Esophagus muscularis mucosa (tissue), 4 donors: ENCODE data around the gene TBL3. TPM values are rescaled to one million over a fixed set of nuclear protein-coding genes. Genes with fewer than 3 reads are reported as not detected.

Experiments
- DNase-seq: peaks from one replicate; pipeline ENCODE4 v3.0.0-alpha.2; 2017; ENCODE audit errors: extremely low spot score
- H3K27ac ChIP-seq, 4 donors: fragments of 200-600 bp; sonication (generic); replicated peaks in 1 of 4; 1 replicate in 3 of 4; 2 replicates in 1 of 4; pipeline ENCODE4 v1.5.1; 2016 to 2019; ENCODE audit warnings: mild to moderate bottlenecking in 1 of 4
- H3K27me3 ChIP-seq, 4 donors: fragments of 200-600 bp; sonication (generic); one replicate each; pipeline versions ENCODE4 v1.5.1 to v1.6.0; 2016 to 2019
- H3K36me3 ChIP-seq, 4 donors: fragments of 200-600 bp; sonication (generic); one replicate each; pipeline ENCODE4 v1.5.1; 2016 to 2019
- H3K4me1 ChIP-seq, 4 donors: fragments of 200-600 bp; sonication (generic); one replicate each; pipeline ENCODE4 v1.5.1; 2016 to 2019
- H3K4me3 ChIP-seq, 4 donors: fragments of 200-600 bp; sonication (generic); 1 replicate in 2 of 4; 2 replicates in 2 of 4; pipeline ENCODE4 v1.5.1; 2016 to 2019; ENCODE audit warnings: mild to moderate bottlenecking in 4 of 4, moderate library complexity in 1 of 4
- H3K9me3 ChIP-seq, 4 donors: fragments of 200-600 bp; sonication (generic); 1 replicate in 3 of 4; 2 replicates in 1 of 4; pipeline ENCODE4 v1.5.1; 2016 to 2019
- CTCF ChIP-seq, 3 experiments: fragments of 200-600 bp in 2 of 3; fragments of 450-650 bp in 1 of 3; sonication (generic) in 2 of 3; IDR thresholded peaks; one replicate each; pipeline ENCODE4 v1.5.1; 2017 to 2019; ENCODE audit warnings: antibody characterized with exemption in 3 of 3, mild to moderate bottlenecking in 2 of 3, moderate library complexity in 1 of 3
- EP300 ChIP-seq: sonication (generic); formaldehyde crosslinking; IDR thresholded peaks from one replicate; pipeline ENCODE4 v1.6.1; 2017; ENCODE audit warnings: antibody characterized with exemption
- POLR2A ChIP-seq: fragments of 450-650 bp; IDR thresholded peaks from one replicate; pipeline ENCODE4 v1.6.1; 2017; ENCODE audit warnings: antibody characterized with exemption, moderate library complexity, mild to moderate bottlenecking, low read depth
- POLR2AphosphoS5 ChIP-seq, 2 donors: sonication (generic); formaldehyde crosslinking; IDR thresholded peaks; one replicate each; pipeline ENCODE4 v1.6.1; 2017; ENCODE audit warnings: antibody characterized with exemption in 2 of 2
- WGBS: methylation state at CpG from one replicate; pipeline ENCODE4 v1.1.5; 2018; 5-methylcytosine and 5-hydroxymethylcytosine counted together
- intact Hi-C: fragments of 100-400 bp; cut with DNase I; formaldehyde crosslinking; loops from one replicate; pipeline ENCODE4 v1.15.1; 2023
- total RNA-seq, 4 donors: library from RNA; depleted of rRNA; stranded (reverse); fragments of >200 nt; gene quantifications; one replicate each; pipeline versions ENCODE4 v1.1.0 to v1.2.1, GENCODE V29; 2016

Gene TBL3
- total RNA-seq, 4 donors from 2014 or later, result 27.0 to 42.9 (median 36.9) TPM

- DNase-seq, result no peak
- peaks cover 51 to 56% (median 53%) of the 10 kb centered on the region in 4 donors for H3K36me3 ChIP-seq
- intact Hi-C loops, result no loop called here
Observed at GRCh38 chr16:1977875-1978268, 6.0 kb downstream of the TBL3 start.

GRCh38 chr16:1978476-1979120 lies 6.7 kb downstream of the TBL3 start:
- TF ChIP-seq CTCF (IDR thresholded peaks at IDR 0.05) (no peak), POLR2A (no peak), EP300 (no peak), POLR2AphosphoS5 (IDR thresholded peaks at IDR 0.05) (no peak)
- no peak overlapping the region for H3K4me3 ChIP-seq
- H3K36me3 ChIP-seq, result peaks cover 51 to 55% (median 53%) of the 10 kb centered on the region in 4 donors

More at GRCh38 chr16:1977875-1978268, 6.0 kb downstream of the TBL3 start:
- H3K9me3 ChIP-seq, result no peaks in the 10 kb centered on the region
- TF ChIP-seq EP300 (no peak), CTCF (IDR thresholded peaks at IDR 0.05) (no peak), POLR2AphosphoS5 (IDR thresholded peaks at IDR 0.05) (no peak), POLR2A (no peak)
- WGBS, result 94% methylated on average over 8 of the region's 18 CpGs
- peaks cover 22 to 43% (median 31%) of the 10 kb centered on the region in 4 donors for H3K4me1 ChIP-seq
- H3K4me3 ChIP-seq, result no peak overlapping the region
- no peak overlapping the region for H3K27ac ChIP-seq
- H3K27me3 ChIP-seq, result peaks cover 0 to 94% (median 47%) of the 10 kb centered on the region in 4 donors

GRCh38 chr16:1979271-1980029 lies 7.6 kb downstream of the TBL3 start:
- H3K9me3 ChIP-seq, result no peaks in the 10 kb centered on the region
- TF ChIP-seq CTCF (IDR thresholded peaks at IDR 0.05) (no peak), POLR2AphosphoS5 (IDR thresholded peaks at IDR 0.05) (no peak), EP300 (no peak), POLR2A (no peak)
- 14% methylated on average over 19 of the region's 70 CpGs for WGBS
- peaks cover 0 to 88% (median 47%) of the 10 kb centered on the region in 4 donors for H3K27me3 ChIP-seq
- peaks cover 24 to 39% (median 31%) of the 10 kb centered on the region in 4 donors for H3K4me1 ChIP-seq
- peaks cover 45 to 47% (median 46%) of the 10 kb centered on the region in 4 donors for H3K36me3 ChIP-seq
- intact Hi-C loops, result no loop called here
- DNase-seq, result no peak
- no peak overlapping the region for H3K27ac ChIP-seq
- H3K4me3 ChIP-seq, result no peak overlapping the region

More at GRCh38 chr16:1978476-1979120, 6.7 kb downstream of the TBL3 start:
- no peak overlapping the region for H3K27ac ChIP-seq
- no peak for DNase-seq
- 79% methylated on average over 25 of the region's 37 CpGs for WGBS
- peaks cover 23 to 43% (median 31%) of the 10 kb centered on the region in 4 donors for H3K4me1 ChIP-seq
- intact Hi-C loops, result no loop called here
- peaks cover 0 to 96% (median 47%) of the 10 kb centered on the region in 4 donors for H3K27me3 ChIP-seq
- H3K9me3 ChIP-seq, result no peaks in the 10 kb centered on the region

- TF ChIP-seq POLR2A, result no peak
- TF ChIP-seq CTCF (IDR thresholded peaks at IDR 0.05), result no peak
- no peak for TF ChIP-seq EP300
- intact Hi-C loops, result no loop called here
- Histone ChIP-seq H3K4me3 (no peak overlapping the region), H3K9me3 (no peaks in the 10 kb centered on the region), H3K36me3 (peaks cover 37 to 43% (median 39%) of the 10 kb centered on the region in 4 donors), H3K27me3 (peaks cover 0 to 80% (median 47%) of the 10 kb centered on the region in 4 donors), H3K4me1 (peaks cover 32 to 46% (median 38%) of the 10 kb centered on the region in 4 donors), H3K27ac (no peak overlapping the region)
- no peak for DNase-seq
- WGBS, result 0% methylated on average over 14 of the region's 53 CpGs
Observed at GRCh38 chr16:1980030-1980769, 8.3 kb downstream of the TBL3 start.
